SU-DHL-6 (cell line): ENCODE results near the gene ARHGAP35.

Experiments
- H2AFZ ChIP-seq: fragments of 200-600 bp; sonication (generic); 2 replicates; pipeline ENCODE4 v1.6.1; 2014; ENCODE audit warnings: low read depth, mild to moderate bottlenecking, moderate library complexity, mixed read lengths, antibody characterized with exemption, low read length; ENCODE audit not compliant: severe bottlenecking
- H3F3A ChIP-seq: fragments of 200-600 bp; shearing (Covaris generic); 2 replicates; pipeline ENCODE4 v1.6.0; 2016; ENCODE audit warnings: antibody characterized with exemption, mild to moderate bottlenecking; ENCODE audit not compliant: insufficient read depth
- H3K27ac ChIP-seq: fragments of 200-600 bp; sonication (generic); 2 replicates; pipeline ENCODE4 v1.5.1; 2016; ENCODE audit warnings: low read depth, mild to moderate bottlenecking, low read length, moderate library complexity, mixed read lengths
- H3K27me3 ChIP-seq: fragments of 200-600 bp; sonication (generic), shearing (Covaris generic); 2 replicates; pipeline ENCODE4 v1.6.0; 2014; ENCODE audit warnings: mild to moderate bottlenecking, low read length
- H3K36me3 ChIP-seq: fragments of 200-600 bp; sonication (generic); 2 replicates; pipeline ENCODE4 v1.6.1; 2014; ENCODE audit warnings: mild to moderate bottlenecking, low read length, mixed read lengths
- H3K4me2 ChIP-seq: fragments of 300-600, 200-600 bp; shearing (Covaris generic), sonication (generic); 2 replicates; pipeline ENCODE4 v1.6.0; 2014; ENCODE audit warnings: low read length, low read depth, mild to moderate bottlenecking; ENCODE audit not compliant: poor library complexity, severe bottlenecking
- H3K4me3 ChIP-seq: fragments of 200-600 bp; sonication (generic); 2 replicates; pipeline ENCODE4 v1.5.1; 2014; ENCODE audit warnings: antibody characterized with exemption, low read length, mild to moderate bottlenecking, mixed read lengths; ENCODE audit not compliant: insufficient read depth, poor library complexity, severe bottlenecking
- H3K79me2 ChIP-seq: fragments of 200-600 bp; sonication (generic); 2 replicates; pipeline ENCODE4 v1.6.1; 2014; ENCODE audit warnings: mild to moderate bottlenecking, low read length, moderate library complexity; ENCODE audit not compliant: insufficient read depth
- H3K9ac ChIP-seq: fragments of 200-600 bp; sonication (generic); 2 replicates; pipeline ENCODE4 v1.7.0; 2014; ENCODE audit warnings: mild to moderate bottlenecking, low read length
- H3K9me2 ChIP-seq: fragments of 200-600 bp; sonication (generic); replicated peaks from 2 replicates; pipeline ENCODE4 v1.6.1; 2014; ENCODE audit warnings: low read length; ENCODE audit not compliant: insufficient read depth
- H3K9me3 ChIP-seq: fragments of 200-600 bp; sonication (generic); 2 replicates; pipeline ENCODE4 v1.6.1; 2014; ENCODE audit warnings: low read length, mixed read lengths; ENCODE audit not compliant: insufficient read depth
- H4K20me1 ChIP-seq: fragments of 200-600 bp; sonication (generic); 2 replicates; pipeline ENCODE4 v1.6.1; 2014; ENCODE audit warnings: low read depth, mild to moderate bottlenecking, antibody characterized with exemption, low read length, moderate library complexity, mixed read lengths
- EZH2phosphoT487 ChIP-seq: fragments of 200-600 bp; sonication (generic), shearing (Covaris generic); conservative IDR thresholded peaks from 2 replicates; pipeline ENCODE4 v1.6.1; 2018; ENCODE audit warnings: mild to moderate bottlenecking, antibody characterized with exemption, low read length, moderate library complexity, mixed read lengths
- TF ChIP-seq, protein P1 (sequence below): fragments of 200-600 bp; sonication (generic); IDR thresholded peaks from one replicate; pipeline ENCODE4 v1.5.1; 2017; ENCODE audit warnings: antibody characterized with exemption, mild to moderate bottlenecking, low read length, moderate library complexity; ENCODE audit not compliant: insufficient read depth, poor library complexity, severe bottlenecking

ARHGAP35 gene

DNA sequence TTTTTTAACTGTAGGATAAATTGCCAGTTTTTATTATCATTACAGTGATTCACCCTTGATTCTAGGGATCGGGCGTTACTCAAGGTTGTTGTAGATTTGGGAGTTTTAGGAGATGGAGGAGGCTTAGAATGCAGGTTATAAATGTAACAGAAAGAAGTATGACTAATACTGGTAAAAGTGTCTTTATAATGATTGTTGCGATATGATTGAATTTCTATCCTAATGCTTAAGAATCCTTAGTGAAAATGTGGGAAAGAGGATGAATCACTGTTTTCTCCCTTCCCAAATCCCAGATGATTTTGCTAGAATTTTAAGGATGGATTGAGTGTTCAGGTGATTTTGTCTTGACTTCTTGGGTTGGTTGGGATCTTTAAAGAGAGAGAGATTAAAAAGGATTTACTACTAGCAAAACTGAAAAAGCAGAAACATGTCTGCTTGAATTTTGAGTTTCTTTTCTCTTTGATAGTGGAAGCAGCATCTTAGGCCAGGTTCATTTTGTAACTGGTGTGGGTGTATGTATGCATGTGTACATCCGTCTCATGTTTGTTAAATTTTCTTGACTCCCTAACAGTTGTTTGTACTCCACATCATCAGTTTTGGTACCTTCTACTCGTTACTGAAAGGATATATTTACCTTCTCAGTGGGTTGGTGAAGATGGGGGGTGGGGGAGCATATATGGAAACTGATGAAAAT is 25.9 kb downstream of the ARHGAP35 start:
- H2AFZ ChIP-seq: no peak overlapping the region
- no peaks in the 10 kb centered on the region for H3K9me2 ChIP-seq
- peaks cover 8% of the 10 kb centered on the region for H3F3A ChIP-seq
- H3K27ac ChIP-seq: no peak overlapping the region
- no peak overlapping the region for H3K9ac ChIP-seq
- H3K4me2 ChIP-seq: no peak overlapping the region
- TF ChIP-seq, protein P1, sequence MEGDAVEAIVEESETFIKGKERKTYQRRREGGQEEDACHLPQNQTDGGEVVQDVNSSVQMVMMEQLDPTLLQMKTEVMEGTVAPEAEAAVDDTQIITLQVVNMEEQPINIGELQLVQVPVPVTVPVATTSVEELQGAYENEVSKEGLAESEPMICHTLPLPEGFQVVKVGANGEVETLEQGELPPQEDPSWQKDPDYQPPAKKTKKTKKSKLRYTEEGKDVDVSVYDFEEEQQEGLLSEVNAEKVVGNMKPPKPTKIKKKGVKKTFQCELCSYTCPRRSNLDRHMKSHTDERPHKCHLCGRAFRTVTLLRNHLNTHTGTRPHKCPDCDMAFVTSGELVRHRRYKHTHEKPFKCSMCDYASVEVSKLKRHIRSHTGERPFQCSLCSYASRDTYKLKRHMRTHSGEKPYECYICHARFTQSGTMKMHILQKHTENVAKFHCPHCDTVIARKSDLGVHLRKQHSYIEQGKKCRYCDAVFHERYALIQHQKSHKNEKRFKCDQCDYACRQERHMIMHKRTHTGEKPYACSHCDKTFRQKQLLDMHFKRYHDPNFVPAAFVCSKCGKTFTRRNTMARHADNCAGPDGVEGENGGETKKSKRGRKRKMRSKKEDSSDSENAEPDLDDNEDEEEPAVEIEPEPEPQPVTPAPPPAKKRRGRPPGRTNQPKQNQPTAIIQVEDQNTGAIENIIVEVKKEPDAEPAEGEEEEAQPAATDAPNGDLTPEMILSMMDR: no peak
- TF ChIP-seq EZH2phosphoT487: no peak
- H3K9me3 ChIP-seq: no peaks in the 10 kb centered on the region
- H3K36me3 ChIP-seq: no peaks in the 10 kb centered on the region
- peaks cover 90% of the 10 kb centered on the region for H3K79me2 ChIP-seq
- no peaks in the 10 kb centered on the region for H3K27me3 ChIP-seq
- H4K20me1 ChIP-seq: peaks cover 12% of the 10 kb centered on the region; the same call in 1 of the 2 replicates
- no peak overlapping the region for H3K4me3 ChIP-seq

GRCh38 chr19:46887240-46887782 is 26.5 kb downstream of the ARHGAP35 start:
- Histone ChIP-seq H3K9ac (no peak overlapping the region), H3K4me3 (no peak overlapping the region), H3K9me3 (no peaks in the 10 kb centered on the region), H3K9me2 (no peaks in the 10 kb centered on the region), H2AFZ (no peak overlapping the region), H3K4me2 (no peak overlapping the region), H3F3A (peaks cover 8% of the 10 kb centered on the region), H3K36me3 (no peaks in the 10 kb centered on the region), H4K20me1 (peaks cover 12% of the 10 kb centered on the region; the same call in 1 of the 2 replicates), H3K27ac (no peak overlapping the region), H3K79me2 (peaks cover 86% of the 10 kb centered on the region), H3K27me3 (no peaks in the 10 kb centered on the region)
- no peak for TF ChIP-seq EZH2phosphoT487
- TF ChIP-seq, protein P1: no peak

- no peaks in the 10 kb centered on the region for H3K36me3 ChIP-seq
- no peak overlapping the region for H3K27ac ChIP-seq
- peaks cover 24% of the 10 kb centered on the region; the same call in 1 of the 2 replicates for H4K20me1 ChIP-seq
- H3K9ac ChIP-seq: no peak overlapping the region
- peaks cover 14% of the 10 kb centered on the region for H3F3A ChIP-seq
- no peaks in the 10 kb centered on the region for H3K9me3 ChIP-seq
- TF ChIP-seq, protein P1: no peak
- TF ChIP-seq EZH2phosphoT487: no peak
- H3K9me2 ChIP-seq: no peaks in the 10 kb centered on the region
- no peak overlapping the region for H3K4me2 ChIP-seq
- no peak overlapping the region for H2AFZ ChIP-seq
- no peaks in the 10 kb centered on the region for H3K27me3 ChIP-seq
- H3K79me2 ChIP-seq: peaks cover 85% of the 10 kb centered on the region
- H3K4me3 ChIP-seq: no peak overlapping the region
These were observed 29.8 kb downstream of the ARHGAP35 start for GRCh38 chr19:46890423-46891170.
